Measurements from ENCODE around the gene COL4A4.

Gene COL4A4

DNA sequence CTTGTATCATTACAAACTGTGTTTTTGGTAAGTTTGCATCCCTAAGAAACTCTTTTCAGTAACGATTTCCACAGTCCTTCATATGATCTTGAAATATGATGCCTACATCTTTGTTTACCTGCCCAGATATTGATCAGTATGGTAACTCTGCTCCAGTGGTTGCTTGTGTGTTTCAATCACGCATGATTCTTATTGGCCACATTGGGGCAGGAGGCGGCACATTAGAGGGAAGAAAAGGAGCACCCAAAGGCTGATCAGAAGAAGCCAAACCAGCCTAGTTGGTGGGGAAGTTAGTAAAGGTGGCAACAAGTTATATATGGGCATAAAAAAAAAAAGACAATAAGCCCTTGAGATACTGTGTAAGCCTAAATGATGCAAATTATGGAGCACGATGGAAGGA, 169.2 kb downstream of the COL4A4 start:
- Histone ChIP-seq H3K27me3 (ENCODE audit: low read length) (no peaks in the 10 kb centered on the region), H3K36me3 (ENCODE audit: low read length) (no peaks in the 10 kb centered on the region; the same call in 1 of the 2 replicates), H2AFZ (ENCODE audit: low read depth, low read length, severe bottlenecking) (no peak overlapping the region), H3K79me2 (ENCODE audit: insufficient read depth, low read length) (no peaks in the 10 kb centered on the region), H3K9me3 (ENCODE audit: insufficient read depth, low read length) (no peaks in the 10 kb centered on the region), H3K9ac (ENCODE audit: low read length) (no peak overlapping the region), H3K27ac (ENCODE audit: low read depth, low read length) (no peak overlapping the region), H3F3A (ENCODE audit: insufficient read depth) (no peaks in the 10 kb centered on the region), H3K4me3 (ENCODE audit: insufficient read depth, low read length, poor library complexity, severe bottlenecking) (no peak overlapping the region), H3K4me2 (ENCODE audit: low read depth, low read length, poor library complexity, severe bottlenecking) (no peak overlapping the region), H4K20me1 (ENCODE audit: low read depth, low read length) (no peaks in the 10 kb centered on the region), H3K9me2 (replicated peaks; ENCODE audit: insufficient read depth, low read length) (no peaks in the 10 kb centered on the region)
- no peak for TF ChIP-seq EZH2phosphoT487 (conservative IDR thresholded peaks at IDR 0.05; ENCODE audit: low read length)
- TF ChIP-seq, protein P1, sequence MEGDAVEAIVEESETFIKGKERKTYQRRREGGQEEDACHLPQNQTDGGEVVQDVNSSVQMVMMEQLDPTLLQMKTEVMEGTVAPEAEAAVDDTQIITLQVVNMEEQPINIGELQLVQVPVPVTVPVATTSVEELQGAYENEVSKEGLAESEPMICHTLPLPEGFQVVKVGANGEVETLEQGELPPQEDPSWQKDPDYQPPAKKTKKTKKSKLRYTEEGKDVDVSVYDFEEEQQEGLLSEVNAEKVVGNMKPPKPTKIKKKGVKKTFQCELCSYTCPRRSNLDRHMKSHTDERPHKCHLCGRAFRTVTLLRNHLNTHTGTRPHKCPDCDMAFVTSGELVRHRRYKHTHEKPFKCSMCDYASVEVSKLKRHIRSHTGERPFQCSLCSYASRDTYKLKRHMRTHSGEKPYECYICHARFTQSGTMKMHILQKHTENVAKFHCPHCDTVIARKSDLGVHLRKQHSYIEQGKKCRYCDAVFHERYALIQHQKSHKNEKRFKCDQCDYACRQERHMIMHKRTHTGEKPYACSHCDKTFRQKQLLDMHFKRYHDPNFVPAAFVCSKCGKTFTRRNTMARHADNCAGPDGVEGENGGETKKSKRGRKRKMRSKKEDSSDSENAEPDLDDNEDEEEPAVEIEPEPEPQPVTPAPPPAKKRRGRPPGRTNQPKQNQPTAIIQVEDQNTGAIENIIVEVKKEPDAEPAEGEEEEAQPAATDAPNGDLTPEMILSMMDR (IDR thresholded peaks at IDR 0.05; ENCODE audit: insufficient read depth, low read length, poor library complexity, severe bottlenecking): no peak

DNA sequence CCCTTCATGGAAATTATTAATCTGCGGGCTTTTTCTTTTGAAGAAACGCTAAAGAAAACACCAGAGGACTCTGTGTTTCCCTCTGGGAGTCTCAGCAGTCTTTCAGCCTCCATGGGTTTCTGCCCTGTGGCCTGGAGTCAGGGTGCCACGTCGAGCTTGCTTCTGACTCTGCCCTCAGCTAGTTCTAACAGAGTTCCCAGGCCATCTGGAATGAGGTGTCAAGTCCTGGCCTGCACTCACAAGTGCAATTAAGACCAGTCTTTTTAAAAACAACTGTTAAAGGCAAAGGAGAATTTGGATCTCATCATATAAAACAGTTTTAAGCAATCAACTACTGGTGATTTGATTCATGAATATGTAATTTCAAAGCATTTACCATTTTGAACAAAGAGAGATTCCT, 170.8 kb downstream of the COL4A4 start:
- H3K4me2 ChIP-seq (ENCODE audit: low read depth, low read length, poor library complexity, severe bottlenecking): no peak overlapping the region
- H3K9me3 ChIP-seq (ENCODE audit: insufficient read depth, low read length): no peaks in the 10 kb centered on the region
- TF ChIP-seq EZH2phosphoT487 (conservative IDR thresholded peaks at IDR 0.05; ENCODE audit: low read length): no peak
- TF ChIP-seq, protein P1 (IDR thresholded peaks at IDR 0.05; ENCODE audit: insufficient read depth, low read length, poor library complexity, severe bottlenecking): no peak
- no peaks in the 10 kb centered on the region for H4K20me1 ChIP-seq (ENCODE audit: low read depth, low read length)
- H3K36me3 ChIP-seq (ENCODE audit: low read length): no peaks in the 10 kb centered on the region; the same call in 1 of the 2 replicates
- H3K27ac ChIP-seq (ENCODE audit: low read depth, low read length): no peak overlapping the region
- H3K9ac ChIP-seq (ENCODE audit: low read length): no peak overlapping the region
- no peaks in the 10 kb centered on the region for H3K79me2 ChIP-seq (ENCODE audit: insufficient read depth, low read length)
- no peak overlapping the region for H3K4me3 ChIP-seq (ENCODE audit: insufficient read depth, low read length, poor library complexity, severe bottlenecking)
- H2AFZ ChIP-seq (ENCODE audit: low read depth, low read length, severe bottlenecking): no peak overlapping the region
- H3F3A ChIP-seq (ENCODE audit: insufficient read depth): no peaks in the 10 kb centered on the region
- H3K9me2 ChIP-seq (replicated peaks; ENCODE audit: insufficient read depth, low read length): no peaks in the 10 kb centered on the region
- H3K27me3 ChIP-seq (ENCODE audit: low read length): no peaks in the 10 kb centered on the region

DNA sequence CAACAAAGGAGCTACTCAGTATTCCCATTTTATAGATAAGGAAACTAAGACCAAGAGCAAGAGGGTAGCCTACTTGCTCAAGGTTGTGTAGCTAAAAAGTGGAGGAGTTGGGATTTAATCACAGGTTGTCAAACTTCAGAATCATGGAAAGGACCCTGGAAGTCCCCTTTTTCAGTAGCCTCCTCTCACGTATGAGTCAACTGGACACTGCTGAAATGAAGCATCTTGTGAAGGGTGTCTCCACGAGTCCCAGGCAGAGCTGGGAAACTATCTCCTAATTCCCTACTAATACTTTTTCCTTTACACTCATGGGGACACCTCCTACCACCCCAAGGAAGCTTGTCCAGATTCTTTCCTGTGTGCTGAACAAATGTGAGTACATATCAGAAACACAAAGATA, 172.3 kb downstream of the COL4A4 start:
- Histone ChIP-seq H3F3A (ENCODE audit: insufficient read depth) (no peaks in the 10 kb centered on the region), H3K27me3 (ENCODE audit: low read length) (no peaks in the 10 kb centered on the region), H3K4me2 (ENCODE audit: low read depth, low read length, poor library complexity, severe bottlenecking) (no peak overlapping the region), H3K27ac (ENCODE audit: low read depth, low read length) (no peak overlapping the region), H3K79me2 (ENCODE audit: insufficient read depth, low read length) (no peaks in the 10 kb centered on the region), H3K9ac (ENCODE audit: low read length) (no peak overlapping the region), H3K9me3 (ENCODE audit: insufficient read depth, low read length) (no peaks in the 10 kb centered on the region), H4K20me1 (ENCODE audit: low read depth, low read length) (no peaks in the 10 kb centered on the region), H3K4me3 (ENCODE audit: insufficient read depth, low read length, poor library complexity, severe bottlenecking) (no peak overlapping the region), H3K36me3 (ENCODE audit: low read length) (no peaks in the 10 kb centered on the region; the same call in 1 of the 2 replicates), H2AFZ (ENCODE audit: low read depth, low read length, severe bottlenecking) (no peak overlapping the region), H3K9me2 (replicated peaks; ENCODE audit: insufficient read depth, low read length) (no peaks in the 10 kb centered on the region)
- no peak for TF ChIP-seq EZH2phosphoT487 (conservative IDR thresholded peaks at IDR 0.05; ENCODE audit: low read length)
- TF ChIP-seq, protein P1 (IDR thresholded peaks at IDR 0.05; ENCODE audit: insufficient read depth, low read length, poor library complexity, severe bottlenecking): no peak

All from SU-DHL-6 (cell line).